Liver (tissue), 9 donors: ENCODE results near the gene WNT16. TPM values are rescaled to one million over a fixed set of nuclear protein-coding genes. Genes with fewer than 3 reads are reported as not detected.

Experiments used
- DNase-seq: peaks from one replicate; pipeline ENCODE4 v3.0.0-alpha.2; 2017; ENCODE audit warnings: low spot score
- H3K27ac ChIP-seq, 2 donors: one replicate each; pipeline ENCODE4 v1.7.0; 2013; ENCODE audit warnings: inconsistent platforms in 2 of 2, low read length in 2 of 2, control low read depth in 1 of 2, low read depth in 1 of 2, mild to moderate bottlenecking in 1 of 2
- H3K27me3 ChIP-seq, 4 donors: one replicate each; pipeline versions ENCODE4 v1.6.1 to v1.7.0; 2013; ENCODE audit warnings: low read length in 3 of 4, inconsistent platforms in 1 of 4, mild to moderate bottlenecking in 1 of 4, moderate library complexity in 1 of 4; ENCODE audit not compliant: control insufficient read depth in 4 of 4, insufficient read depth in 4 of 4
- H3K36me3 ChIP-seq, 4 donors: one replicate each; pipeline versions ENCODE4 v1.6.1 to v1.7.0; 2013; ENCODE audit warnings: low read length in 3 of 4, mild to moderate bottlenecking in 3 of 4, low read depth in 1 of 4, moderate library complexity in 1 of 4; ENCODE audit not compliant: control insufficient read depth in 4 of 4, insufficient read depth in 3 of 4
- H3K4me1 ChIP-seq, 4 donors: one replicate each; pipeline versions ENCODE4 v1.6.1 to v1.7.0; 2013; ENCODE audit warnings: low read length in 3 of 4, mild to moderate bottlenecking in 3 of 4, moderate library complexity in 1 of 4; ENCODE audit not compliant: control insufficient read depth in 4 of 4, insufficient read depth in 4 of 4
- H3K4me3 ChIP-seq, 3 donors: one replicate each; pipeline versions ENCODE4 v1.6.1 to v1.7.0; 2013; ENCODE audit warnings: low read length in 3 of 3, control low read depth in 1 of 3, low read depth in 1 of 3, mild to moderate bottlenecking in 1 of 3
- H3K9ac ChIP-seq, 2 donors: one replicate each; pipeline ENCODE4 v1.7.0; 2013; ENCODE audit warnings: low read length in 2 of 2, mild to moderate bottlenecking in 2 of 2, moderate library complexity in 2 of 2, control low read depth in 1 of 2, low read depth in 1 of 2
- H3K9me3 ChIP-seq, 4 donors: one replicate each; pipeline versions ENCODE4 v1.6.1 to v1.7.0; 2013; ENCODE audit warnings: low read length in 3 of 4; ENCODE audit not compliant: control insufficient read depth in 4 of 4
- EGR1 ChIP-seq, 2 donors: IDR thresholded peaks; 2 replicates each; pipeline ENCODE4 v1.6.1; 2016 to 2018; ENCODE audit warnings: antibody characterized with exemption in 2 of 2, low read depth in 2 of 2
- FOXA1 ChIP-seq: IDR thresholded peaks from 2 replicates; pipeline ENCODE4 v1.6.1; 2016; ENCODE audit warnings: antibody characterized with exemption
- FOXA2 ChIP-seq: IDR thresholded peaks from 2 replicates; pipeline ENCODE4 v1.6.1; 2016; ENCODE audit warnings: antibody characterized with exemption
- GABPA ChIP-seq, 2 donors: IDR thresholded peaks in 1 of 2; conservative IDR thresholded peaks in 1 of 2; 2 replicates each; pipeline ENCODE4 v1.6.1; 2016; ENCODE audit warnings: antibody characterized with exemption in 2 of 2, mild to moderate bottlenecking in 1 of 2, moderate library complexity in 1 of 2
- HNF4A ChIP-seq, 2 donors: conservative IDR thresholded peaks; 2 replicates each; pipeline ENCODE4 v1.6.1; 2016; ENCODE audit warnings: antibody characterized with exemption in 2 of 2, mild to moderate bottlenecking in 2 of 2
- HNF4G ChIP-seq: IDR thresholded peaks from 2 replicates; pipeline ENCODE4 v1.6.1; 2016; ENCODE audit warnings: antibody characterized with exemption
- JUND ChIP-seq, 2 donors: IDR thresholded peaks; 2 replicates each; pipeline ENCODE4 v1.6.1; 2016; ENCODE audit warnings: antibody characterized with exemption in 2 of 2
- MAX ChIP-seq: IDR thresholded peaks from 2 replicates; pipeline ENCODE4 v1.6.1; 2016; ENCODE audit warnings: antibody characterized with exemption
- NR2F2 ChIP-seq: IDR thresholded peaks from 2 replicates; pipeline ENCODE4 v1.6.1; 2016; ENCODE audit warnings: antibody characterized with exemption
- REST ChIP-seq: IDR thresholded peaks from 2 replicates; pipeline ENCODE4 v1.6.1; 2016; ENCODE audit warnings: antibody characterized with exemption, mild to moderate bottlenecking
- RXRA ChIP-seq, 2 donors: IDR thresholded peaks; 2 replicates each; pipeline ENCODE4 v1.6.1; 2017 to 2018; ENCODE audit warnings: antibody characterized with exemption in 2 of 2, mild to moderate bottlenecking in 1 of 2
- TAF1 ChIP-seq: conservative IDR thresholded peaks from 2 replicates; pipeline ENCODE4 v1.6.1; 2016; ENCODE audit warnings: antibody characterized with exemption, mild to moderate bottlenecking
- YY1 ChIP-seq: IDR thresholded peaks from 2 replicates; pipeline ENCODE4 v1.6.1; 2016; ENCODE audit warnings: antibody characterized with exemption, mild to moderate bottlenecking
- WGBS: extraction: QIAGEN DNeasy Blood & Tissue Kit; methylation state at CpG from one replicate; pipeline ENCODE4 v1.1.7; 2013; 5-methylcytosine and 5-hydroxymethylcytosine counted together
- polyA plus RNA-seq, 2 donors: library from polyadenylated mRNA; stranded (reverse) in 1 of 2; unstranded in 1 of 2; fragments of 200-250 nt in 1 of 2; fragments of >200 nt in 1 of 2; fragmentation: Nextera tagmentation in 1 of 2; extraction: Ambion mirVana in 1 of 2; gene quantifications; one replicate each; pipeline versions ENCODE4 v1.2.1 to v1.2.3, GENCODE V29; 2013 to 2015
- total RNA-seq, 2 donors: library from RNA; depleted of rRNA; stranded (reverse); fragments of >200 nt; gene quantifications; one replicate each; pipeline ENCODE4 v1.2.3, GENCODE V29; 2014
- TF ChIP-seq, protein P1 (sequence below): IDR thresholded peaks from 2 replicates; pipeline ENCODE4 v1.6.1; 2016; ENCODE audit warnings: antibody characterized with exemption
- TF ChIP-seq, protein P2 (sequence below): fragments of 150-350 bp; IDR thresholded peaks from 2 replicates; pipeline ENCODE4 v1.5.1; 2017; ENCODE audit warnings: improper control_type of control experiment, low read depth, low read length; ENCODE audit not compliant: missing input control
- TF ChIP-seq, protein P3 (sequence below): IDR thresholded peaks from 2 replicates; pipeline ENCODE4 v1.6.1; 2016; ENCODE audit warnings: antibody characterized with exemption
- donor health status: healthy.
- donor health status: healthy.
- donor health status: healthy.
- donor health status: healthy.
- donor health status: healthy.

Gene WNT16
- total and polyA plus RNA-seq, 4 donors: not detected

DNA sequence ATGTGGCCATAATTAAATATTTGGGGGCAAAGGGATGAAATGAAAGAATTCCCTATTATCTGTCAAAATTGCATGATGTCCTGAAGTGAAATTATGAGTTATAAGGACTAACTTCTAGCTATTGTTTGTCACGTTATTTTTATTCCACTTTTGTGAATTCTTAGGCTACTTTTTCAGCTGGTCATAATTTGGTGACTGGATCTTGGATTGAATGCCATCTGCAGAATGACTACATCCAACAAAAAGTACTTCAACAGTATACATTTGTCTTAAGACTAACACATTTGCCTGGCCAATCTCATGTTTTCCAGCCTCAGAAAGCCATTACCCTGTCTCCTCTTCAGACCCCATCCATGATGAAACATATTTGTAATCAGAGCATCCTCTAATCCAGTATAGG lies 48.1 kb upstream of the WNT16 start:
- Histone ChIP-seq H3K4me3 (no peak overlapping the region), H3K9me3 (no peaks in the 10 kb centered on the region), H3K27ac (no peak overlapping the region), H3K4me1 (no peaks in the 10 kb centered on the region), H3K27me3 (no peaks in the 10 kb centered on the region), H3K36me3 (peaks cover 0 to 29% (median 14%) of the 10 kb centered on the region in 4 donors), H3K9ac (no peak overlapping the region)
- no peak for TF ChIP-seq HNF4G
- no peak for TF ChIP-seq EGR1 (IDR thresholded peaks at IDR 0.05; ENCODE audit: low read depth in 2 of 2)
- no peak for TF ChIP-seq YY1
- TF ChIP-seq TAF1: no peak
- TF ChIP-seq, protein P1, sequence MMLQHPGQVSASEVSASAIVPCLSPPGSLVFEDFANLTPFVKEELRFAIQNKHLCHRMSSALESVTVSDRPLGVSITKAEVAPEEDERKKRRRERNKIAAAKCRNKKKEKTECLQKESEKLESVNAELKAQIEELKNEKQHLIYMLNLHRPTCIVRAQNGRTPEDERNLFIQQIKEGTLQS: no peak
- TF ChIP-seq MAX: no peak
- TF ChIP-seq JUND (IDR thresholded peaks at IDR 0.05): no peak
- TF ChIP-seq, protein P2, sequence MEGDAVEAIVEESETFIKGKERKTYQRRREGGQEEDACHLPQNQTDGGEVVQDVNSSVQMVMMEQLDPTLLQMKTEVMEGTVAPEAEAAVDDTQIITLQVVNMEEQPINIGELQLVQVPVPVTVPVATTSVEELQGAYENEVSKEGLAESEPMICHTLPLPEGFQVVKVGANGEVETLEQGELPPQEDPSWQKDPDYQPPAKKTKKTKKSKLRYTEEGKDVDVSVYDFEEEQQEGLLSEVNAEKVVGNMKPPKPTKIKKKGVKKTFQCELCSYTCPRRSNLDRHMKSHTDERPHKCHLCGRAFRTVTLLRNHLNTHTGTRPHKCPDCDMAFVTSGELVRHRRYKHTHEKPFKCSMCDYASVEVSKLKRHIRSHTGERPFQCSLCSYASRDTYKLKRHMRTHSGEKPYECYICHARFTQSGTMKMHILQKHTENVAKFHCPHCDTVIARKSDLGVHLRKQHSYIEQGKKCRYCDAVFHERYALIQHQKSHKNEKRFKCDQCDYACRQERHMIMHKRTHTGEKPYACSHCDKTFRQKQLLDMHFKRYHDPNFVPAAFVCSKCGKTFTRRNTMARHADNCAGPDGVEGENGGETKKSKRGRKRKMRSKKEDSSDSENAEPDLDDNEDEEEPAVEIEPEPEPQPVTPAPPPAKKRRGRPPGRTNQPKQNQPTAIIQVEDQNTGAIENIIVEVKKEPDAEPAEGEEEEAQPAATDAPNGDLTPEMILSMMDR: no peak
- TF ChIP-seq, protein P3, sequence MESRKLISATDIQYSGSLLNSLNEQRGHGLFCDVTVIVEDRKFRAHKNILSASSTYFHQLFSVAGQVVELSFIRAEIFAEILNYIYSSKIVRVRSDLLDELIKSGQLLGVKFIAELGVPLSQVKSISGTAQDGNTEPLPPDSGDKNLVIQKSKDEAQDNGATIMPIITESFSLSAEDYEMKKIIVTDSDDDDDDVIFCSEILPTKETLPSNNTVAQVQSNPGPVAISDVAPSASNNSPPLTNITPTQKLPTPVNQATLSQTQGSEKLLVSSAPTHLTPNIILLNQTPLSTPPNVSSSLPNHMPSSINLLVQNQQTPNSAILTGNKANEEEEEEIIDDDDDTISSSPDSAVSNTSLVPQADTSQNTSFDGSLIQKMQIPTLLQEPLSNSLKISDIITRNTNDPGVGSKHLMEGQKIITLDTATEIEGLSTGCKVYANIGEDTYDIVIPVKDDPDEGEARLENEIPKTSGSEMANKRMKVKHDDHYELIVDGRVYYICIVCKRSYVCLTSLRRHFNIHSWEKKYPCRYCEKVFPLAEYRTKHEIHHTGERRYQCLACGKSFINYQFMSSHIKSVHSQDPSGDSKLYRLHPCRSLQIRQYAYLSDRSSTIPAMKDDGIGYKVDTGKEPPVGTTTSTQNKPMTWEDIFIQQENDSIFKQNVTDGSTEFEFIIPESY: no peak
- TF ChIP-seq REST: no peak
- TF ChIP-seq GABPA (IDR thresholded peaks at IDR 0.05 in 1 of 2, conservative IDR thresholded peaks at IDR 0.05 in 1 of 2): no peak
- TF ChIP-seq FOXA2: no peak
- TF ChIP-seq RXRA (IDR thresholded peaks at IDR 0.05): no peak
- TF ChIP-seq FOXA1: no peak
- no peak for DNase-seq
- WGBS: 94% methylated on average over 1 of the region's 1 CpG

DNA sequence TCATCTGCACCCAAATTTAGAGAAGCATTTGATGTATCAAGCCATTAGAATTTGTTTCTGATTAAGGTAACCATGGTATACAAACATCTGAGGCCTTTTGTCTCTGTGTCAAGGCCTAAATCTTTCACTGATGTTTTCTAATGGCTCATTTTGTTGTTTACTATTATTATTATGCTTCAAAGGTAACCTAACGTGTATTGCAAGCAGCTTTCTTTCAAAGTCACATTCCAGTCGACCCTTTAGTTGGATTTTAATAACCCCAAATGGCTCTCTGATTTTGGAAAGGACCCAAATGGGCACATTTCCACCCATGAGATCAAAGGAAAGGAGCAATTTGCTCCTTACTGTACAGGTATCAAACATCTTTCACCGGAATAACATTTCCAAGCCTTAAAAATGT lies 46.7 kb upstream of the WNT16 start:
- Histone ChIP-seq H3K4me3 (no peak overlapping the region), H3K27me3 (no peaks in the 10 kb centered on the region), H3K27ac (no peak overlapping the region), H3K36me3 (peaks cover 0 to 35% (median 22%) of the 10 kb centered on the region in 4 donors), H3K9me3 (no peaks in the 10 kb centered on the region), H3K9ac (no peak overlapping the region), H3K4me1 (no peaks in the 10 kb centered on the region)
- WGBS: 75% methylated on average over 3 of the region's 3 CpGs
- DNase-seq: no peak
- TF ChIP-seq NR2F2 (no peak), HNF4A (conservative IDR thresholded peaks at IDR 0.05) (no peak), EGR1 (IDR thresholded peaks at IDR 0.05; ENCODE audit: low read depth in 2 of 2) (no peak)
